Measurements from ENCODE around the gene BBS12. TPM values are rescaled to one million over a fixed set of nuclear protein-coding genes. Genes with fewer than 3 reads are reported as not detected.

The BBS12 gene
- total and polyA plus RNA-seq, 9 of the 15 experiments (the other 6 are each of a cell fraction or from before 2014, with no cell fraction given), result 2.7 to 6.5 (median 3.3) TPM

- TF ChIP-seq, protein P1, sequence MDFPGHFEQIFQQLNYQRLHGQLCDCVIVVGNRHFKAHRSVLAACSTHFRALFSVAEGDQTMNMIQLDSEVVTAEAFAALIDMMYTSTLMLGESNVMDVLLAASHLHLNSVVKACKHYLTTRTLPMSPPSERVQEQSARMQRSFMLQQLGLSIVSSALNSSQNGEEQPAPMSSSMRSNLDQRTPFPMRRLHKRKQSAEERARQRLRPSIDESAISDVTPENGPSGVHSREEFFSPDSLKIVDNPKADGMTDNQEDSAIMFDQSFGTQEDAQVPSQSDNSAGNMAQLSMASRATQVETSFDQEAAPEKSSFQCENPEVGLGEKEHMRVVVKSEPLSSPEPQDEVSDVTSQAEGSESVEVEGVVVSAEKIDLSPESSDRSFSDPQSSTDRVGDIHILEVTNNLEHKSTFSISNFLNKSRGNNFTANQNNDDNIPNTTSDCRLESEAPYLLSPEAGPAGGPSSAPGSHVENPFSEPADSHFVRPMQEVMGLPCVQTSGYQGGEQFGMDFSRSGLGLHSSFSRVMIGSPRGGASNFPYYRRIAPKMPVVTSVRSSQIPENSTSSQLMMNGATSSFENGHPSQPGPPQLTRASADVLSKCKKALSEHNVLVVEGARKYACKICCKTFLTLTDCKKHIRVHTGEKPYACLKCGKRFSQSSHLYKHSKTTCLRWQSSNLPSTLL (IDR thresholded peaks at IDR 0.05), result no peak
- no peak for TF ChIP-seq SAFB (IDR thresholded peaks at IDR 0.05; ENCODE audit: borderline replicate concordance, low read depth, low read length)
- no peak for TF ChIP-seq CHD2 (IDR thresholded peaks at IDR 0.05; ENCODE audit: low read depth, low read length)
- TF ChIP-seq JUN (IDR thresholded peaks at IDR 0.05; ENCODE audit: borderline replicate concordance, low read depth, low read length), result no peak
- TF ChIP-seq JUN (CRISPR knock-in tag; IDR thresholded peaks at IDR 0.05; ENCODE audit: borderline replicate concordance), result no peak
- TF ChIP-seq, protein P2, sequence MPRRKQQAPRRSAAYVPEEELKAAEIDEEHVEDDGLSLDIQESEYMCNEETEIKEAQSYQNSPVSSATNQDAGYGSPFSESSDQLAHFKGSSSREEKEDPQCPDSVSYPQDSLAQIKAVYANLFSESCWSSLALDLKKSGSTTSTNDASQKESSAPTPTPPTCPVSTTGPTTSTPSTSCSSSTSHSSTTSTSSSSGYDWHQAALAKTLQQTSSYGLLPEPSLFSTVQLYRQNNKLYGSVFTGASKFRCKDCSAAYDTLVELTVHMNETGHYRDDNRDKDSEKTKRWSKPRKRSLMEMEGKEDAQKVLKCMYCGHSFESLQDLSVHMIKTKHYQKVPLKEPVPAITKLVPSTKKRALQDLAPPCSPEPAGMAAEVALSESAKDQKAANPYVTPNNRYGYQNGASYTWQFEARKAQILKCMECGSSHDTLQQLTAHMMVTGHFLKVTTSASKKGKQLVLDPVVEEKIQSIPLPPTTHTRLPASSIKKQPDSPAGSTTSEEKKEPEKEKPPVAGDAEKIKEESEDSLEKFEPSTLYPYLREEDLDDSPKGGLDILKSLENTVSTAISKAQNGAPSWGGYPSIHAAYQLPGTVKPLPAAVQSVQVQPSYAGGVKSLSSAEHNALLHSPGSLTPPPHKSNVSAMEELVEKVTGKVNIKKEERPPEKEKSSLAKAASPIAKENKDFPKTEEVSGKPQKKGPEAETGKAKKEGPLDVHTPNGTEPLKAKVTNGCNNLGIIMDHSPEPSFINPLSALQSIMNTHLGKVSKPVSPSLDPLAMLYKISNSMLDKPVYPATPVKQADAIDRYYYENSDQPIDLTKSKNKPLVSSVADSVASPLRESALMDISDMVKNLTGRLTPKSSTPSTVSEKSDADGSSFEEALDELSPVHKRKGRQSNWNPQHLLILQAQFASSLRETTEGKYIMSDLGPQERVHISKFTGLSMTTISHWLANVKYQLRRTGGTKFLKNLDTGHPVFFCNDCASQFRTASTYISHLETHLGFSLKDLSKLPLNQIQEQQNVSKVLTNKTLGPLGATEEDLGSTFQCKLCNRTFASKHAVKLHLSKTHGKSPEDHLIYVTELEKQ (CRISPR knock-in tag; IDR thresholded peaks at IDR 0.05), result no peak
- 0 out of 2 replicates have a peak, but pooled peaks have one; percentile 18 for TF ChIP-seq BHLHE40 (IDR thresholded peaks at IDR 0.05; ENCODE audit: low read length)
- no peak for TF ChIP-seq KAT8 (IDR thresholded peaks at IDR 0.05; ENCODE audit: low read depth)
- peak; percentile 32 for TF ChIP-seq PRDM10 (IDR thresholded peaks at IDR 0.05; ENCODE audit: partially characterized antibody)
- no peak for TF ChIP-seq U2AF1 (optimal IDR thresholded peaks at IDR 0.05; ENCODE audit: low read depth, low read length)
- TF ChIP-seq ZBTB7A (IDR thresholded peaks at IDR 0.05; ENCODE audit: borderline replicate concordance, control insufficient read depth, low read depth, low read length), result peak; percentile 12; the same call in 1 of the 2 replicates
- TF ChIP-seq ZBTB34 (CRISPR knock-in tag; IDR thresholded peaks at IDR 0.05), result no peak
- TF ChIP-seq RB1 (IDR thresholded peaks at IDR 0.05; ENCODE audit: low read depth), result no peak
- no peak for TF ChIP-seq ZNF41 (CRISPR knock-in tag; conservative IDR thresholded peaks at IDR 0.05)
- TF ChIP-seq USF2 (CRISPR knock-in tag; IDR thresholded peaks at IDR 0.05), result no peak
These were observed 43.7 kb downstream of the BBS12 start (continued) for GRCh38 chr4:122775987-122776836.

Measured in K562 (cell line).